Right lobe of liver (tissue), 4 donors: ENCODE results near the gene E2F6.

Experiments used
- CTCF ChIP-seq, 4 donors: fragments of 200-600 bp in 3 of 4; fragments of 450-650 bp in 1 of 4; IDR thresholded peaks; one replicate each; pipeline versions ENCODE4 v1.5.1 to v1.8.0; 2016 to 2022; ENCODE audit warnings: antibody characterized with exemption in 4 of 4, mild to moderate bottlenecking in 2 of 4
- POLR2A ChIP-seq: fragments of 450-650 bp; IDR thresholded peaks from one replicate; pipeline ENCODE4 v1.6.1; 2017; ENCODE audit warnings: antibody characterized with exemption, mild to moderate bottlenecking
- donor health status: DM: no; HTN: no; CAD: no.
- donor health status: DM: no; HTN: no; CAD: no.
- donor health status: DM: no; HTN: yes; CAD: no.

DNA sequence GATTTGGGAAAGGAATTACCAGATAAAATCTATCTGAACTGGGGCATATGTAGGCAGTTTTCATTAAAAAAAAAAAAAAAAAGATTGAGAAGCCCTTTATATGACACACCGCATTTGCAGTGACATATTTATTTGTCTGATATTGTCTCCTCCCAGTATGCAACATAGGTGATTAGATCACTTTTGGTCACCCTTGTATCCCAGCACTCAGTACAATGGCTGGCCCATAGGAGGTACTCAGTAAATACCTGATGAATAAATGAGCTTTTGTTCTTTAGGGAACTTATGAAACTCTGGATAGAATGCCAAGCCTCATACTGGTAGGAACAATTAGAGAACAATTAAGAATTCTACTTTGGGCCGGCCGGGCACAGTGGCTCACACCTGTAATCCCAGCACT, 22.8 kb upstream of the E2F6 start:
- TF ChIP-seq CTCF (IDR thresholded peaks at IDR 0.05) = no peak
- TF ChIP-seq POLR2A = no peak
